ENCODE measurements around the gene OR4K15.

DNA sequence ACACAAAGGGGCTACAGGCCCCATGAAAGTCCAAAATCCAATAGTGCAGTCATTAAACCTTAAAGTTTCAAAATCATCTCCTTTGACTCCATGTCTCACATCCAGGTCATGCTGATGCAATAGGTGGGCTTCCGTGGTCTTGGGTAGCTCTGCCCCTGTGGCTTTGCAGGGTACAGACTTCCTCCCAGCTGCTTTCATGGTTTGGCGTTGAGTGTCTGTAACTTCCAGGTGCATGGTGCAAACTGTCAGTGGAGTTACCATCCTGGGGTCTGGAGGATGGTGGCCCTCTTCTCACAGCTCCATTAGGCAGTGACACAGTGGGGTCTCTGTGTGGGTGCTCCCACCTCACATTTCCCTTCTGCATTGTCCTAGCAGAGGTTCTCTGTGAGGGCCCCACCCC is 18.0 kb downstream of the OR4K15 start:
- TF ChIP-seq ELF1 (IDR thresholded peaks at IDR 0.05; ENCODE audit: borderline replicate concordance, low read depth), result no peak
- TF ChIP-seq, protein P1, sequence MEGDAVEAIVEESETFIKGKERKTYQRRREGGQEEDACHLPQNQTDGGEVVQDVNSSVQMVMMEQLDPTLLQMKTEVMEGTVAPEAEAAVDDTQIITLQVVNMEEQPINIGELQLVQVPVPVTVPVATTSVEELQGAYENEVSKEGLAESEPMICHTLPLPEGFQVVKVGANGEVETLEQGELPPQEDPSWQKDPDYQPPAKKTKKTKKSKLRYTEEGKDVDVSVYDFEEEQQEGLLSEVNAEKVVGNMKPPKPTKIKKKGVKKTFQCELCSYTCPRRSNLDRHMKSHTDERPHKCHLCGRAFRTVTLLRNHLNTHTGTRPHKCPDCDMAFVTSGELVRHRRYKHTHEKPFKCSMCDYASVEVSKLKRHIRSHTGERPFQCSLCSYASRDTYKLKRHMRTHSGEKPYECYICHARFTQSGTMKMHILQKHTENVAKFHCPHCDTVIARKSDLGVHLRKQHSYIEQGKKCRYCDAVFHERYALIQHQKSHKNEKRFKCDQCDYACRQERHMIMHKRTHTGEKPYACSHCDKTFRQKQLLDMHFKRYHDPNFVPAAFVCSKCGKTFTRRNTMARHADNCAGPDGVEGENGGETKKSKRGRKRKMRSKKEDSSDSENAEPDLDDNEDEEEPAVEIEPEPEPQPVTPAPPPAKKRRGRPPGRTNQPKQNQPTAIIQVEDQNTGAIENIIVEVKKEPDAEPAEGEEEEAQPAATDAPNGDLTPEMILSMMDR (IDR thresholded peaks at IDR 0.05 in 2 of 3, conservative IDR thresholded peaks at IDR 0.05 in 1 of 3; ENCODE audit: borderline replicate concordance in 1 of 3, insufficient read depth in 1 of 3, low read depth in 2 of 3, low read length in 2 of 3), result no peak
- TF ChIP-seq JUND (IDR thresholded peaks at IDR 0.05), result no peak
- TF ChIP-seq, protein P2, sequence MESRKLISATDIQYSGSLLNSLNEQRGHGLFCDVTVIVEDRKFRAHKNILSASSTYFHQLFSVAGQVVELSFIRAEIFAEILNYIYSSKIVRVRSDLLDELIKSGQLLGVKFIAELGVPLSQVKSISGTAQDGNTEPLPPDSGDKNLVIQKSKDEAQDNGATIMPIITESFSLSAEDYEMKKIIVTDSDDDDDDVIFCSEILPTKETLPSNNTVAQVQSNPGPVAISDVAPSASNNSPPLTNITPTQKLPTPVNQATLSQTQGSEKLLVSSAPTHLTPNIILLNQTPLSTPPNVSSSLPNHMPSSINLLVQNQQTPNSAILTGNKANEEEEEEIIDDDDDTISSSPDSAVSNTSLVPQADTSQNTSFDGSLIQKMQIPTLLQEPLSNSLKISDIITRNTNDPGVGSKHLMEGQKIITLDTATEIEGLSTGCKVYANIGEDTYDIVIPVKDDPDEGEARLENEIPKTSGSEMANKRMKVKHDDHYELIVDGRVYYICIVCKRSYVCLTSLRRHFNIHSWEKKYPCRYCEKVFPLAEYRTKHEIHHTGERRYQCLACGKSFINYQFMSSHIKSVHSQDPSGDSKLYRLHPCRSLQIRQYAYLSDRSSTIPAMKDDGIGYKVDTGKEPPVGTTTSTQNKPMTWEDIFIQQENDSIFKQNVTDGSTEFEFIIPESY (IDR thresholded peaks at IDR 0.05; ENCODE audit: extremely low read depth, insufficient replicate concordance, low read length), result no peak
- no peak for TF ChIP-seq POLR2A (IDR thresholded peaks at IDR 0.05; ENCODE audit: borderline replicate concordance, extremely low read depth, insufficient read depth, insufficient read length)
- no peak for TF ChIP-seq POLR2AphosphoS5 (IDR thresholded peaks at IDR 0.05; ENCODE audit: low read depth, low read length)
- TF ChIP-seq, protein P3, sequence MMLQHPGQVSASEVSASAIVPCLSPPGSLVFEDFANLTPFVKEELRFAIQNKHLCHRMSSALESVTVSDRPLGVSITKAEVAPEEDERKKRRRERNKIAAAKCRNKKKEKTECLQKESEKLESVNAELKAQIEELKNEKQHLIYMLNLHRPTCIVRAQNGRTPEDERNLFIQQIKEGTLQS (IDR thresholded peaks at IDR 0.05), result no peak
